ENCODE results near the gene MAGEB4.
"Not testable (repeated sequence)": the region's sequence is repeated elsewhere in the genome, so short reads cannot be mapped to it uniquely, and the experiment has no call there.

The MAGEB4 gene

GRCh38 chrX:30241724-30242415, at the start of gene MAGEB4:
MAGEB4 (plus strand) TSS chrX:30242000; CDS start chrX:30242136, 136 bp downstream.
- no peak for DNase-seq

- not testable (repeated sequence) for DNase-seq
These were observed 47.9 kb upstream of the MAGEB4 start for GRCh38 chrX:30193910-30194309.

GRCh38 chrX:30196322-30196721, 45.5 kb upstream of the MAGEB4 start:
- DNase-seq = no peak

GRCh38 chrX:30212172-30212571, 29.6 kb upstream of the MAGEB4 start:
- no peak for DNase-seq

- no peak for DNase-seq
These were observed 26.4 kb upstream of the MAGEB4 start, which contains the start of gene MAGEB2 for GRCh38 chrX:30215357-30215843. MAGEB2 (plus strand) TSS chrX:30215563; CDS start chrX:30218581, 3,018 bp downstream.

- no peak for DNase-seq
These were observed 24.3 kb upstream of the MAGEB4 start for GRCh38 chrX:30217465-30217864.

- DNase-seq = no peak
These were observed 22.4 kb upstream of the MAGEB4 start for GRCh38 chrX:30219372-30219771.

- no peak for DNase-seq
These were observed 21.1 kb upstream of the MAGEB4 start for GRCh38 chrX:30220661-30221060.

GRCh38 chrX:30224536-30224935, 17.3 kb upstream of the MAGEB4 start:
- DNase-seq = no peak

- no peak for DNase-seq
These were observed 13.3 kb upstream of the MAGEB4 start for GRCh38 chrX:30228526-30228925.

GRCh38 chrX:30230395-30230794, 11.4 kb upstream of the MAGEB4 start, which contains the start of gene MAGEB3:
MAGEB3 (plus strand) TSS chrX:30230657; CDS start chrX:30235925, 5,268 bp downstream.
- no peak for DNase-seq

GRCh38 chrX:30246769-30247489, 5.1 kb downstream of the MAGEB4 start, which contains the start of gene MAGEB1:
MAGEB1 (plus strand) TSS chrX:30247146; CDS start chrX:30250494, 3,348 bp downstream.
- no peak for DNase-seq

GRCh38 chrX:30248854-30249253, 7.1 kb downstream of the MAGEB4 start:
- no peak for DNase-seq

- no peak for DNase-seq
These were observed 11.5 kb downstream of the MAGEB4 start for GRCh38 chrX:30253257-30253656.

GRCh38 chrX:30259927-30260326, 18.1 kb downstream of the MAGEB4 start:
- DNase-seq = no peak

- no peak for DNase-seq
These were observed 19.2 kb downstream of the MAGEB4 start for GRCh38 chrX:30261012-30261411.

GRCh38 chrX:30262763-30263162, 21.0 kb downstream of the MAGEB4 start:
- DNase-seq = no peak

GRCh38 chrX:30270639-30271038, 28.8 kb downstream of the MAGEB4 start:
- no peak for DNase-seq

- DNase-seq = no peak
These were observed 33.7 kb downstream of the MAGEB4 start for GRCh38 chrX:30275498-30275897.

GRCh38 chrX:30278365-30278764, 36.6 kb downstream of the MAGEB4 start:
- DNase-seq = no peak

- no peak for DNase-seq
These were observed 38.6 kb downstream of the MAGEB4 start for GRCh38 chrX:30280428-30280827.

GRCh38 chrX:30282527-30282926, 40.7 kb downstream of the MAGEB4 start:
- no peak for DNase-seq

GRCh38 chrX:30283456-30284200, 41.8 kb downstream of the MAGEB4 start:
- no peak for DNase-seq

Measured in NCI-H1105 treated with DMSO at 0.1 percent for 48 hours (cell line).